Activated CD4-positive, alpha-beta T cell treated with anti-CD3 and anti-CD28 coated beads, Interleukin-2, amount 10 ng/mL, durations not matched to agents 7 days and 5 days (primary cell): ENCODE measurements around the gene MED14. TPM values are rescaled to one million over a fixed set of nuclear protein-coding genes. Genes with fewer than 3 reads are reported as not detected.

Experiments
- CTCF ChIA-PET: fragments of 350-600 bp; sonication (Branson Sonifier 250); formaldehyde crosslinking; loops from one replicate; lab custom pipeline; 2021; ENCODE audit warnings: antibody characterized with exemption; lab: Charles Lee
- POLR2A ChIA-PET: fragments of 350-600 bp; sonication (Branson Sonifier 250); formaldehyde crosslinking; loops from one replicate; lab custom pipeline; 2021; ENCODE audit warnings: antibody characterized with exemption; lab: Charles Lee
- DNase-seq: peaks from one replicate; pipeline ENCODE4 v3.0.0-alpha.2; 2020
- H3K27ac Mint-ChIP-seq: one replicate; pipeline ENCODE4 v1.8.0; 2021; ENCODE audit warnings: mild to moderate bottlenecking, moderate library complexity, mixed read lengths
- H3K27me3 Mint-ChIP-seq: one replicate; pipeline ENCODE4 v1.8.0; 2021; ENCODE audit warnings: mixed read lengths
- H3K36me3 Mint-ChIP-seq: one replicate; pipeline ENCODE4 v1.8.0; 2021; ENCODE audit warnings: low read depth, mixed read lengths
- H3K4me1 Mint-ChIP-seq: one replicate; pipeline ENCODE4 v1.8.0; 2021; ENCODE audit warnings: mixed read lengths
- H3K4me3 Mint-ChIP-seq: one replicate; pipeline ENCODE4 v1.8.0; 2021; ENCODE audit warnings: mild to moderate bottlenecking, moderate library complexity, mixed read lengths
- H3K9me3 Mint-ChIP-seq: one replicate; pipeline ENCODE4 v1.8.0; 2021; ENCODE audit warnings: mixed read lengths
- total RNA-seq, 2 experiments: library from RNA; stranded (reverse); gene quantifications; one replicate each; pipeline ENCODE4 v1.2.3, GENCODE V29; 2021

MED14 gene
- total RNA-seq, 2 experiments from 2014 or later, result 41.7 to 55.8 TPM

DNA sequence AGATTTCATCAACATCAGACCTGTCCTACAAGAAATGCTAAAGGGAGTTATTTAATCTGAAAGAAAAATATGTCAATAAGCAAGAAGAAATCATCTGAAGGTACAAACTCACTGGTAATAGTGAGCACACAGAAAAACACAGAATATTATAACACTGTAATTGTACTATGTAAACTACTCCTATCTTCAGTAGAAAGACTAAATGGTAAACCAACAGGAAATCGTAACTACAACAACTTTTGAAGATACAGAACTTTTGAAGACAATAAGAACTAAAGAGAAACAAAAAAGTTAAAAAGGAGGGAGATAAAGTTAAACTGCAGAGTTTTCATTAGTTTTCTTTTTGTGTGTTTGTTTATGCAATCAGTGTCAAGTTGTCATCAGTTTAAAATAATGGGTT, 12.4 kb downstream of the MED14 start:
- peaks cover 63% of the 10 kb centered on the region for H3K36me3 Mint-ChIP-seq
- POLR2A ChIA-PET, result no interaction called here
- no peak overlapping the region for H3K4me3 Mint-ChIP-seq
- H3K4me1 Mint-ChIP-seq, result peaks cover 37% of the 10 kb centered on the region
- H3K27me3 Mint-ChIP-seq, result no peaks in the 10 kb centered on the region
- H3K27ac Mint-ChIP-seq, result peak overlapping the region; percentile 78
- no peak for DNase-seq
- peaks cover 3% of the 10 kb centered on the region for H3K9me3 Mint-ChIP-seq
- CTCF ChIA-PET, result no interaction called here

DNA sequence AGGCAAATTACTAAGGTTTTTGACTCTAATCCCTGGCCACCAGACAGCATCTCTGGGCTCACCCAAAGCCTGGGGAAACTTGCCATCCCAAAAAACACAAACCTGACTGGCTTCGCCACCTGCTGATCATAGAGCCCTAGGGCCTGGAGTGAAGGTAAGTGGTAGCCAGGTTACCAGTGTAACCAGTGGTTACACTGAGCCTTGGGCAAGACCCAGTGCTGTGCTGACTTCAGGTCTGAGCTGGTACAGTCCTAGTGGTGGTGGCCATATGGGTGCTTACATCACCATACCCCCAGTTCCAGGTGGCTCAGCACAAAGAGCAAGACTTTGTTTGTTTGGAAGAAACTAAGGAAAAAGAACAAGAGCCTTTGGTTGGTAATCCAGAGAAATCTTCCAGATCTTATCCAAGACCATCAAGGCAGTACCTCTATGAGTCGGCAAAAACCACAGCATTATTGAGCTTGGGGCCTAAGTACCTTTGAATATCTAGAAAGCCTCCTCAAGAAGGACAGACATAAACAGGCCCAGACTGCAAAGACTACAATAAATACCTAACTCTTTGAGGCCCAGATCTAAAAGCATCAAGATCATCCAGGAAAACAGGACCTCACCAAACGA, 13.7 kb downstream of the MED14 start:
- H3K9me3 Mint-ChIP-seq, result peaks cover 3% of the 10 kb centered on the region
- peaks cover 34% of the 10 kb centered on the region for H3K4me1 Mint-ChIP-seq
- DNase-seq, result no peak
- peaks cover 62% of the 10 kb centered on the region for H3K36me3 Mint-ChIP-seq
- ChIA-PET POLR2A (no interaction called here), CTCF (interaction anchor here (0.6 to 1.1 kb wide), 2 partner anchors 18 to 959 kb away, joined by 3 to 4 read pairs; no protein-coding TSS in a partner anchor)
- no peak overlapping the region for H3K27ac Mint-ChIP-seq
- H3K4me3 Mint-ChIP-seq, result no peak overlapping the region
- no peaks in the 10 kb centered on the region for H3K27me3 Mint-ChIP-seq

DNA sequence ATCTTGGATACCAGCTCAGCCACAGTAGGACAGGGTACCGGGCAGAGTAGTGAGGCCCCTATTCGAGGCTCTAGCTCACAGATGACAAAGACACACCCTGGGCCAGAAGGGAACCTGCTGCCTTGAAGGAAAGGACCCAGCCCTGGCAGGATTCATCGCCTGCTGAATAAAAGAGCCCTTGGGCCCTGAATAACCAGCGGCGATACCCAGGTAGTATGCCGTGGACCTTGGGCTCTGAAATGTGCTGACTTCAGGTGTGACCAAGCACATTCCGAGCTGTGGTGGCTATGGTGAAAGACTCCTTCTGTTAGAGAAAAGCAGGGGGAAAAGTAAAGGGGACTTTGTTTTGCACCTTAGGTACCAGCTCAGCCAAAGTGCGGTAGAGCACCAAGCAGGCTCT, 14.6 kb downstream of the MED14 start:
- Mint-ChIP-seq H3K36me3 (peaks cover 61% of the 10 kb centered on the region), H3K4me1 (peaks cover 30% of the 10 kb centered on the region), H3K27me3 (no peaks in the 10 kb centered on the region), H3K27ac (no peak overlapping the region), H3K4me3 (no peak overlapping the region), H3K9me3 (peaks cover 3% of the 10 kb centered on the region)
- ChIA-PET CTCF (interaction anchor here (1.1 kb wide), 1 partner anchor 18 kb away, joined by 3 read pairs; no protein-coding TSS in a partner anchor), POLR2A (no interaction called here)
- no peak for DNase-seq

DNA sequence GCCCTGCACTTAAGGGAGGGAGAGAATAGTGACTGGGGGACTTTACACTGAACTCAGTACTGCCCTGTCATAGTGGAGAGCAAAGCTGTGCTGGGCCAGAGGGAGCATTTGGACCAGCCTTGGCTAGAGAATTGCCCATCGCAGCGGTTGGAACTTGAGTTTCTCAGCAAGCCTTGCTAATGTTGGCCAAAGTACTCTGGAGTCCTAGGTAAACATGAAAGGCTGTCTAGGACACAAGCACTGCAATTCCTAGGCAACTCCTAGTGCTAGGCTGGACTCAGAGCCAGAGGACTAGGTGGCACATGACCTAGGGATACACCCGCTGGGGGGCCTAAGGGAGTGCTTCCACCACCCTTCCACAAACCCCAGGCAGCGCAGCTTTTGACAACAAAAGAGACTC, 15.0 kb downstream of the MED14 start:
- Mint-ChIP-seq H3K9me3 (peaks cover 3% of the 10 kb centered on the region), H3K4me3 (no peak overlapping the region), H3K4me1 (peaks cover 30% of the 10 kb centered on the region), H3K36me3 (peaks cover 57% of the 10 kb centered on the region), H3K27ac (no peak overlapping the region), H3K27me3 (no peaks in the 10 kb centered on the region)
- DNase-seq, result no peak
- CTCF ChIA-PET, result interaction anchor here (1.1 kb wide), 1 partner anchor 19 kb away, joined by 3 read pairs; no protein-coding TSS in a partner anchor
- POLR2A ChIA-PET, result no interaction called here

DNA sequence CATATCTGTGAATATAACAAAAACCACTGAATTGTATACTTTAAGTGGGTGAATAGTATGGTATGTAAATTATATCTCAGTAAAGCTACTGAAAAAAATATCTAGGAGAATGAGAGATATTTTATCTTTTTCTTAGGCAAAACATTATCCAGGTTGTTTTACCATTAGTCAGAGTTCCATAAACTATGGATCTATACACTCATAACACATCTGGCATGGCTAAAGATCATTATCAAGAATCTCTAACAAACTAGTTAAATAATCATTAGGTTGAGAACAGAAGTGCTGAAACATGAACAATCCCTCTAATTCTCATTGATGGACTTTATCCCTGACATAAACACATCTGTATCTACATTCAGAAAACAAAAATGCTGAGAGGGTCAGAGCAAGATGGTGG, 15.6 kb downstream of the MED14 start:
- H3K27me3 Mint-ChIP-seq, result no peaks in the 10 kb centered on the region
- no peak overlapping the region for H3K27ac Mint-ChIP-seq
- peaks cover 57% of the 10 kb centered on the region for H3K36me3 Mint-ChIP-seq
- ChIA-PET CTCF (no interaction called here), POLR2A (no interaction called here)
- peaks cover 3% of the 10 kb centered on the region for H3K9me3 Mint-ChIP-seq
- no peak for DNase-seq
- no peak overlapping the region for H3K4me3 Mint-ChIP-seq
- peaks cover 28% of the 10 kb centered on the region for H3K4me1 Mint-ChIP-seq

DNA sequence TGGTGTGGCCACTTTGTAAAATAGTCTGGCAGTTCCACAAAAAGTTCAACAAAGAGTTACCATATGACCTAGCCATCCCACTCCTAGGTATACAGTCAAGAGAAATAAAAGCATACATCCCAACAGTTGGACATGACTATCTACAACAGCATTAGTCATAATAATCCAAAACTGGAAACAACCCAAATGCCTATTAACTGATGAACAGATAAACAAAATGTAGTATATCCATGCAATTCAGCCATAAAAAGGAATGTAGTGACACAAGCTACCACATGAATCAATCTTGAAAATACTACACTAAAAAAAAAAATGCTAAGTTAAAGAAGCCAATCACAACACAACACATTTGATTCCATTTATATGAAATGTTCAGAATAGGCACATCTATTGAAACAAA, 16.1 kb downstream of the MED14 start:
- peaks cover 26% of the 10 kb centered on the region for H3K4me1 Mint-ChIP-seq
- CTCF ChIA-PET, result no interaction called here
- peaks cover 56% of the 10 kb centered on the region for H3K36me3 Mint-ChIP-seq
- H3K4me3 Mint-ChIP-seq, result no peak overlapping the region
- no peak for DNase-seq
- H3K9me3 Mint-ChIP-seq, result peaks cover 3% of the 10 kb centered on the region
- H3K27ac Mint-ChIP-seq, result no peak overlapping the region
- H3K27me3 Mint-ChIP-seq, result no peaks in the 10 kb centered on the region
- POLR2A ChIA-PET, result no interaction called here

DNA sequence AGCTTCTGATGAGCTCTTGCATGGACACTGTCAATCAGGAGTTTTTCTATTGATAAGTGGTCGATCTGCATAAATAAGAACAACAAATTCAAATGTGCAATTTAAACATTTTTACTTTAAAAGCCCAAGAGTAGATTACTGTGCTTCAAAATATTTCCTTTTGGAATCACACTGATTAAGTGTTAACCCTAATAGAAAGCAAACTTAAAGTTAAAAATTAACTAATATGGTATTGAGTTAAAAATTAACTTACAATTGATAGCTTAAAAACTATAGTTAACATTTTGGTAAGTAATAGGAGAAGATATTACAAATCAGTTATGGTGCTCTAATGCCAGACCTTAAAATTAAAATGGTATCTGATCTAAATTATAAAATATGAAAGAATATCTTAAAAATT, 25.9 kb downstream of the MED14 start:
- no peak overlapping the region for H3K27ac Mint-ChIP-seq
- peaks cover 22% of the 10 kb centered on the region for H3K36me3 Mint-ChIP-seq
- no peaks in the 10 kb centered on the region for H3K4me1 Mint-ChIP-seq
- H3K9me3 Mint-ChIP-seq, result no peaks in the 10 kb centered on the region
- POLR2A ChIA-PET, result no interaction called here
- H3K4me3 Mint-ChIP-seq, result no peak overlapping the region
- no peak for DNase-seq
- H3K27me3 Mint-ChIP-seq, result no peaks in the 10 kb centered on the region
- CTCF ChIA-PET, result interaction anchor here (0.6 to 1.7 kb wide), 3 partner anchors 8 to 171 kb away, joined by 3 to 4 read pairs (median 3); no protein-coding TSS in a partner anchor

DNA sequence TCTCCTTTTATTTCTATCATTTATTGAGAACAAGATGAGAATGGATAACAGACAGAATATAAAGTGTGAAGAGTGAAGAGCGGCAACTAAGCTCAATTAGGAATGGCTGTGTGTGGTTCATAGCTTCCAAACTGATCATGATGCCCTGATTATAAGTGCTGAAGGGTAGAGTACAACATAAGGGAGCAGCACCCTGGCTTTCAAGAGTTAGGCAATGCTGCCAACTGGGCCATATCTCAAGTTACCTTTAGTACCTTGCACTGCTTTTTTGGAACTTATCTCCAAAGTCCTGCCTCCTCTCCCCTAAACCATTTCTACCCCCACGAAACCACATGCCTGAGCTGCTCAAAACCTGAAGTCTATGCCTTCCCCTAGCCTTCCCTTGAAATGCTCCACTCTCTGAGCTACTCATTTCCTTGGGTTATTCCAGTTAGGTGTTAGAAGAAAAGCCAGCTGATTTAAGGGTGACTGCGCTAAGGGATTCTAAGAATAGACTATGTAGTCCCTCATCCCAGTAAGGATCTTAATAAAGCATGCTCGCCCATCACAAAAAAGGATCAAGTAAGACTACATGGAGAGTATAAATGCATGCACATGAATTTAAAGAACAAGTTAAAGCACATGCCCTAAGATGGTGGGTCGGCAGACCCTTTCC, 29.6 kb downstream of the MED14 start:
- H3K4me1 Mint-ChIP-seq, result no peaks in the 10 kb centered on the region
- H3K9me3 Mint-ChIP-seq, result no peaks in the 10 kb centered on the region
- H3K36me3 Mint-ChIP-seq, result peaks cover 13% of the 10 kb centered on the region
- H3K27me3 Mint-ChIP-seq, result no peaks in the 10 kb centered on the region
- DNase-seq, result no peak
- POLR2A ChIA-PET, result no interaction called here
- no peak overlapping the region for H3K4me3 Mint-ChIP-seq
- no peak overlapping the region for H3K27ac Mint-ChIP-seq
- CTCF ChIA-PET, result no interaction called here

DNA sequence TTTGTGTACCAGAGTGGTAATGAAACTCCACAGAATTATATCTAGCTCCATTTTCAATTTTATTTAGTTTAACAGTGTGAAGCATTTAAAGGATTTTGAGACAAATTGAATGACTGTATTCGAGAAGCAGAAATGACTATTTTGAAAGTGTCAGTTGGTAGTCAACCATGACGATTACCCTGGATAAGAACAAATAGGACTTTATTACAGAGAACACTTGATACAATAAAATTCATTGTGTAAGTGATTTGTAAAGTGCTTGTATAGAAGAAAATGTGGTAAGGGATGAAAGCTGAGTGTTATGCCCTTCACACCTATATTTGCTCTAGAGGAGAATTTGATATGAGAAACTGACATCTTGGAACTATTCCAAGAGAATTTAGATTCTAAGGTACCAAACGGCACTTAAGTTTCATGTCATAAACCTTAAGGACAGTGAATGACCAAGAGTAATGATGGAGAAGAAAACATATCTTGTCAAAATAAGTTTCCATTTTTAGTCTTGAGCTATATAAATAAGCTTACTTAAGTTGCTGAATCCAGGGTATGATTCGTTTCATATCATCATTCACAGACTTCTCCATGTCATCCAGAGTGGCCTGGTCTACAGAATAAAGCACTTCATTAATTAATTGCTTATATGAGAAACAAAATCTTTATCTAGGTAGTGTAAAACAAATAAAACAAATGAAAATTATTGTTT, 34.6 kb downstream of the MED14 start:
- peaks cover 25% of the 10 kb centered on the region for H3K36me3 Mint-ChIP-seq
- H3K4me1 Mint-ChIP-seq, result no peaks in the 10 kb centered on the region
- no peak overlapping the region for H3K27ac Mint-ChIP-seq
- no peak overlapping the region for H3K4me3 Mint-ChIP-seq
- DNase-seq, result no peak
- POLR2A ChIA-PET, result no interaction called here
- H3K9me3 Mint-ChIP-seq, result no peaks in the 10 kb centered on the region
- CTCF ChIA-PET, result interaction anchor here (1.1 kb wide), 1 partner anchor 49 kb away, joined by 3 read pairs; no protein-coding TSS in a partner anchor
- no peaks in the 10 kb centered on the region for H3K27me3 Mint-ChIP-seq

DNA sequence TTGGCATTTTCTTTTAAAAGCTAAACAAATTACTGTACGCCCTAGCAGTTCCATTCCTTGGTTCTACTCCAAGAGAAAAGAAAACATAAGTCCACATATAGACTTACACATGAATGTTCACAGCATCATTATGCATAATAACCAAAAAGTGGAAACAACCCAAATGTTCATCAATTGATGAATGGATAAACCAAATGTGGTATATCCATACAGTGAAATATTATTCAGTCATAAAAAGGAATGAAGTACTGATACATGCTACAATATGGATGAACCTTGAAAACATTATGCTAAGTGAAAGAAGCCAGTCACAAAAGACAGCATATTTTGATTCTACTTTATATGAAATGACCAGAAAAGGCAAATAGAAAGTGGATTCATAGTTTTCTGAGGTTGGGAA, 36.5 kb downstream of the MED14 start:
- no peaks in the 10 kb centered on the region for H3K9me3 Mint-ChIP-seq

DNA sequence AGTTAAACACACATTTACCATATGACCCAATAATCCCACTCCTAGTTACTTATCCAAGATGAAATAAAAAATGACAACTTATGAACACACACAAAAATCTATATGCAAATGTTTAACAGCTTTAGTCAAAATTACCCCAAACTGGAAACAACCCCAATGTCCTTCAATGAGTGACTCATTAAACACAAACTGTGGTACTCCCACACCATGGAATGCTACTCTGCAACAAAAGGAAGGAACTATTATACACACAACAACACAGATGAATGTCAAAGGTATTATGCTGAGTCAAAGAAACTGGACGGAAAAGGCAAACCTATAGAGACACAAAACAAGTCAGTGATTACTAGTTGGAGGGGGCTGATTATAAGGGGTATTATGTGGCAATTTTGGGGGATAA, 40.5 kb downstream of the MED14 start:
- CTCF ChIA-PET, result no interaction called here
- peaks cover 39% of the 10 kb centered on the region for H3K36me3 Mint-ChIP-seq
- no peaks in the 10 kb centered on the region for H3K27me3 Mint-ChIP-seq
- no peak for DNase-seq
- H3K4me1 Mint-ChIP-seq, result no peaks in the 10 kb centered on the region
- no peak overlapping the region for H3K4me3 Mint-ChIP-seq
- H3K9me3 Mint-ChIP-seq, result no peaks in the 10 kb centered on the region
- H3K27ac Mint-ChIP-seq, result no peak overlapping the region
- POLR2A ChIA-PET, result no interaction called here

More for the DNA sequence above, 36.5 kb downstream of the MED14 start:
- DNase-seq, result no peak
- H3K27me3 Mint-ChIP-seq, result no peaks in the 10 kb centered on the region
- H3K4me3 Mint-ChIP-seq, result no peak overlapping the region
- POLR2A ChIA-PET, result no interaction called here
- CTCF ChIA-PET, result no interaction called here
- peaks cover 29% of the 10 kb centered on the region for H3K36me3 Mint-ChIP-seq
- H3K4me1 Mint-ChIP-seq, result no peaks in the 10 kb centered on the region
- H3K27ac Mint-ChIP-seq, result no peak overlapping the region

DNA sequence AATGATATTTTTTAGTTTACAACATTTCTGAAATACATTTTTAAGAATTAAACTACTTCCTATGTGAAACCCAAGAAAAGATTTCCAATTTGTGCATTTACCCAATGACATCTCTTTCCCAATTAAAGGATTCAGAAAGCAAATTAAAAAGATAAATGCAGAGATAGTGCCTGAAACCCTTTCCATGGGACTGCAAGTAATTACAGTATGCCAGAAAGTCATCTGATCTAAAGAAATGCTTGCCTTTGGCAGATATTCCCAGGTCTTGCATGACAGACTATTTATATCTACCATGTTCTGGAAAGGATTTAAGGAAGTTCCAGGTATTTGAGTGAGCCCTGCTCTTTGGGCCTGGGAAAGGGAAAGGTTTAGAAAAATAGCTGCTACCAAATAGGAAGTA, 46.4 kb downstream of the MED14 start:
- Mint-ChIP-seq H3K27ac (no peak overlapping the region), H3K36me3 (peaks cover 44% of the 10 kb centered on the region), H3K9me3 (no peaks in the 10 kb centered on the region), H3K4me1 (peaks cover 10% of the 10 kb centered on the region), H3K4me3 (no peak overlapping the region), H3K27me3 (no peaks in the 10 kb centered on the region)
- POLR2A ChIA-PET, result no interaction called here
- DNase-seq, result no peak
- CTCF ChIA-PET, result interaction anchor here (1.4 kb wide), 1 partner anchor 46 kb away, joined by 3 read pairs; no protein-coding TSS in a partner anchor

DNA sequence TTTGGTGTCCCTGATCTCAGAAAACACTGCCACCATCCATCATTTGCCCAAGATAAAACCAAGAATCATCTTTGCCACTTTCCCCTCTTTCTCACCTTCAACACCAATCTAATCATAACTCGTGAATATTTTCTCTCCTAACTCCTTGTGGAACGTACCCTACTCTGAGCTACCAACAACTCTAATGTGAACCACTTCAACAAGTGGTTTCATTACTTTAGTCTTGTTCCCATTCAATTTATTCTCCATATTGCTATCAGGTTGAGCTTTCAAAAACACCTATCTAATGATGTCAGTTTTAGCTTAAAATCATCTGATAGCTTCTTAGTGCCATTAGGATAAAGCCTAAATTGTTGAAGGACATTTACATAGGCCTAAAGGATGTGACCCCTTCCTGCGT, 48.2 kb downstream of the MED14 start:
- peak overlapping the region; percentile 10 for H3K27ac Mint-ChIP-seq
- H3K4me1 Mint-ChIP-seq, result peaks cover 15% of the 10 kb centered on the region
- H3K9me3 Mint-ChIP-seq, result no peaks in the 10 kb centered on the region
- peaks cover 39% of the 10 kb centered on the region for H3K36me3 Mint-ChIP-seq
- no peaks in the 10 kb centered on the region for H3K27me3 Mint-ChIP-seq
- no peak overlapping the region for H3K4me3 Mint-ChIP-seq
- no peak for DNase-seq
- POLR2A ChIA-PET, result interaction anchor here (0.6 kb wide), 1 partner anchor 9 kb away, joined by 3 read pairs; no protein-coding TSS in a partner anchor
- CTCF ChIA-PET, result interaction anchor here (0.6 to 1.4 kb wide), 3 partner anchors 10 to 97 kb away, joined by 3 to 6 read pairs (median 3); no protein-coding TSS in a partner anchor
